BLaER1 (cell line): Measurements from ENCODE around the gene KNDC1.

ENCODE experiments used
- H3K27ac ChIP-seq: shearing (Covaris generic); formaldehyde crosslinking; 2 replicates; pipeline ENCODE4 v1.8.1; 2022
- H3K27me3 ChIP-seq: shearing (Covaris generic); formaldehyde crosslinking; 2 replicates; pipeline ENCODE4 v1.8.1; 2022
- H3K36me3 ChIP-seq: shearing (Covaris generic); formaldehyde crosslinking; 2 replicates; pipeline ENCODE4 v1.8.1; 2022
- H3K4me1 ChIP-seq: shearing (Covaris generic); formaldehyde crosslinking; 2 replicates; pipeline ENCODE4 v1.8.1; 2022
- H3K4me2 ChIP-seq: shearing (Covaris generic); formaldehyde crosslinking; 2 replicates; pipeline ENCODE4 v1.8.1; 2022
- H3K4me3 ChIP-seq: shearing (Covaris generic); formaldehyde crosslinking; 2 replicates; pipeline ENCODE4 v1.8.1; 2022
- H3K9ac ChIP-seq: shearing (Covaris generic); formaldehyde crosslinking; 2 replicates; pipeline ENCODE4 v1.8.1; 2022
- H3K9me3 ChIP-seq: shearing (Covaris generic); formaldehyde crosslinking; 2 replicates; pipeline ENCODE4 v1.8.1; 2022
- H4K20me1 ChIP-seq: shearing (Covaris generic); formaldehyde crosslinking; 2 replicates; pipeline ENCODE4 v1.8.1; 2022
- Cebpa-rat ChIP-seq: shearing (Covaris generic); IDR thresholded peaks from 2 replicates; pipeline ENCODE4 v1.8.1; 2022

The KNDC1 gene

GRCh38 chr10:133182791-133183645 is 23.0 kb downstream of the KNDC1 start:
- no peak overlapping the region for H3K27ac ChIP-seq
- peaks cover 35% of the 10 kb centered on the region for H3K27me3 ChIP-seq
- no peaks in the 10 kb centered on the region for H3K9me3 ChIP-seq
- no peak overlapping the region for H3K9ac ChIP-seq
- peaks cover 34% of the 10 kb centered on the region; the same call in 1 of the 2 replicates for H4K20me1 ChIP-seq
- H3K4me3 ChIP-seq = no peak overlapping the region
- peaks cover 94% of the 10 kb centered on the region for H3K4me1 ChIP-seq
- peak overlapping the region; percentile 82 for H3K4me2 ChIP-seq
- no peaks in the 10 kb centered on the region for H3K36me3 ChIP-seq
- TF ChIP-seq Cebpa-rat = no peak

DNA sequence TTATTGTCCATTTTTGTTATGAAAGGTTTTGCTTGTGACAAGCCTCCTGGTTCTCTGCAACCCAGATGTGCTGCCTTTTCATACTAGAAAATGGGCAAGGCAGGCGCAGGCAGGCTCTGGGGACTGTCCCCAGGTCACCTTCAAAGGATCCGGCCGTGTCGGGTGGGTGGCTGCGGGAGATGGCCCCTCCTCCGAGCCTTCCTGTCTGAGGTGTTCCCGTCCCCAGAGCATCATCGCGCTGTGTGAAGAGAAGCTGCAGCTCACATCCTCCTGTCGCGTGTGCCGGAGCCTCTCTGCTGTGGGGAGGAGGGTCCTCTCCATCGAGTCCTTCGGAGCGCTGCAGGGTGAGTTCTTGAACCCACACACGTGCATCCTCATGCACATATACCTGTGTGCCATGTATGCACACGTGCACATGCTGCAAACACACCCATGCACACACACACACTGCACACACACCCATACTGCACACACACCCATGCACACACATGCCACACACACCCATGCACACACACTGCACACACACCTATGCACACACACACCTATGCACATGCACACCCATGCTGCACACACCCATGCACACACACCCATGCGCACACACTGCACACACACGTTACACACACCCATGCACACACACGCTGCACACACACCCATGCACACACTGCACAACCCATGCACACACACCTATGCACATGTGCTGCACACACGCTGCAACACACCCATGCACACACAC is 23.8 kb downstream of the KNDC1 start:
- no peaks in the 10 kb centered on the region for H3K36me3 ChIP-seq
- TF ChIP-seq Cebpa-rat = no peak
- H3K9me3 ChIP-seq = no peaks in the 10 kb centered on the region
- H3K4me1 ChIP-seq = peaks cover 94% of the 10 kb centered on the region
- no peak overlapping the region for H3K9ac ChIP-seq
- no peak overlapping the region for H3K4me3 ChIP-seq
- H3K4me2 ChIP-seq = peak overlapping the region; percentile 82
- H4K20me1 ChIP-seq = peaks cover 34% of the 10 kb centered on the region; the same call in 1 of the 2 replicates
- H3K27ac ChIP-seq = no peak overlapping the region
- H3K27me3 ChIP-seq = peaks cover 27% of the 10 kb centered on the region

- Histone ChIP-seq H3K36me3 (no peaks in the 10 kb centered on the region), H3K9me3 (no peaks in the 10 kb centered on the region), H3K27ac (no peak overlapping the region), H3K4me3 (no peak overlapping the region), H3K9ac (no peak overlapping the region), H3K27me3 (peaks cover 18% of the 10 kb centered on the region), H3K4me1 (peaks cover 92% of the 10 kb centered on the region), H4K20me1 (peaks cover 41% of the 10 kb centered on the region; the same call in 1 of the 2 replicates), H3K4me2 (peak overlapping the region; percentile 82)
- no peak for TF ChIP-seq Cebpa-rat
These were observed 24.7 kb downstream of the KNDC1 start for GRCh38 chr10:133184591-133185244.

- peak overlapping the region; percentile 82 for H3K4me2 ChIP-seq
- no peaks in the 10 kb centered on the region for H3K9me3 ChIP-seq
- no peak overlapping the region for H3K9ac ChIP-seq
- no peak overlapping the region for H3K4me3 ChIP-seq
- H3K4me1 ChIP-seq = peaks cover 85% of the 10 kb centered on the region
- H4K20me1 ChIP-seq = peaks cover 34% of the 10 kb centered on the region; the same call in 1 of the 2 replicates
- H3K27me3 ChIP-seq = peaks cover 17% of the 10 kb centered on the region; the same call in 1 of the 2 replicates
- no peaks in the 10 kb centered on the region for H3K36me3 ChIP-seq
- no peak for TF ChIP-seq Cebpa-rat
- no peak overlapping the region for H3K27ac ChIP-seq
These were observed 25.4 kb downstream of the KNDC1 start for GRCh38 chr10:133185421-133185820.

GRCh38 chr10:133185916-133186315 is 25.9 kb downstream of the KNDC1 start:
- Histone ChIP-seq H3K4me2 (peak overlapping the region; percentile 100), H3K4me1 (peaks cover 81% of the 10 kb centered on the region), H3K36me3 (no peaks in the 10 kb centered on the region), H3K9me3 (no peaks in the 10 kb centered on the region), H3K27ac (peak overlapping the region; percentile 90), H3K4me3 (peak overlapping the region; percentile 68), H4K20me1 (peaks cover 30% of the 10 kb centered on the region; the same call in 1 of the 2 replicates), H3K9ac (peak overlapping the region; percentile 79), H3K27me3 (peaks cover 14% of the 10 kb centered on the region; the same call in 1 of the 2 replicates)
- TF ChIP-seq Cebpa-rat = no peak

- Histone ChIP-seq H3K36me3 (no peaks in the 10 kb centered on the region), H3K27ac (peak overlapping the region; percentile 90), H3K9me3 (peaks cover under 1% of the 10 kb centered on the region; the same call in 1 of the 2 replicates), H4K20me1 (peaks cover 30% of the 10 kb centered on the region; the same call in 1 of the 2 replicates), H3K4me2 (peak overlapping the region; percentile 100), H3K4me1 (peaks cover 76% of the 10 kb centered on the region), H3K9ac (peak overlapping the region; percentile 79), H3K27me3 (peaks cover 14% of the 10 kb centered on the region; the same call in 1 of the 2 replicates), H3K4me3 (peak overlapping the region; percentile 68)
- no peak for TF ChIP-seq Cebpa-rat
These were observed 26.5 kb downstream of the KNDC1 start for GRCh38 chr10:133186416-133187090.

DNA sequence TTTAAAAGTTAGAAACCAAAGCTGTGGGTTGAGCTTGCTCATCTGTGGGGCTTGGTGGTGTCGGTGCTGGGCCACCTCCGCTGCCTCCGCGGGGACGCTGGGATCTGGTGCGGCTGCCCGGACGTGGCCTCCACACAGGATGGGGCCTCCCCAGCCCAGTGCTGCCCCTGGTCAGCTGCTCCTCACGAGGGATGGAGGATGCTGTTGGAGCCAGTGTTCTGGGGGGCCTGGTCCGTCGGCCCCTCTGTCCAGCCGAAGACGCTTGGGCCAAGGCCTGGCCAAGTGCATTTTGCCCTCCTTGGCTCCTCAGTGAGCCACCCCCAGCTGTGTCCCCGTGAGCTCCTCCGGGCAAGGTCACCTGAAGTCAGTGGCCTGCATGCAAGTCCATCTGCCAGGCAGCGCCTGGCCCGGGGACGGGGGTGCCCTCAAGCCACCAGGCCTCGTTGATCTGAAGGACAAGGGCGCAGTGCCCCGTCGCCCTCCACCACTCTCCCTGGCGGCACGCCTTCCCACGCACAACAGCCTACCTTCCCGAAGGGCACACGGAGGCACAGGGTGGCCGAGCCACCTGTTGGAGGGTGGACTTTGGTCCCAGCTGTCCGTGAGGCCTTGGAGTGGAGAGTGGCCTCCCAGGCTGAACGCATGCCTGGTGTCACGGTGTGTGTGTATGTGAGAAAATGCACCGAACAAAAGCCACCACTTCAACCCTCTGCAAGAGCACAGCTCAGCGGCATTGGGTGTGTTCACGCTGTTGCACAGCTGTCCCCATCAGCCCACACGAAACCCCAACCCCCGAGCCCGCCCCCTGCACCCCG is 27.3 kb downstream of the KNDC1 start:
- TF ChIP-seq Cebpa-rat = no peak
- H3K4me1 ChIP-seq = peaks cover 69% of the 10 kb centered on the region
- peaks cover 30% of the 10 kb centered on the region; the same call in 1 of the 2 replicates for H4K20me1 ChIP-seq
- peak overlapping the region; percentile 68 for H3K4me3 ChIP-seq
- H3K9me3 ChIP-seq = peaks cover 8% of the 10 kb centered on the region; the same call in 1 of the 2 replicates
- H3K27me3 ChIP-seq = peaks cover 11% of the 10 kb centered on the region; the same call in 1 of the 2 replicates
- H3K36me3 ChIP-seq = no peaks in the 10 kb centered on the region
- H3K9ac ChIP-seq = peak overlapping the region; percentile 79
- peak overlapping the region; percentile 90 for H3K27ac ChIP-seq
- peak overlapping the region; percentile 100 for H3K4me2 ChIP-seq
